ACHN (cell line): ENCODE measurements around the gene CNPY4.

Experiments
- DNase-seq: peaks from one replicate; pipeline ENCODE4 v3.0.0-alpha.2; 2015
- in situ Hi-C: cut with HindIII; loops from 2 replicates; pipeline ENCODE4 v1.10.0; 2017; ENCODE audit warnings: low sequenced_read_pairs, low pct_ligation_motif_present, low pct_unique_long_range_greater_than_20kb

CNPY4 gene

GRCh38 chr7:100119072-100119969, at the start of gene CNPY4, which contains the start of gene TAF6:
Gene CNPY4, plus strand, starts transcription at chr7:100119634. Its CDS starts 111 bp downstream, at chr7:100119745.
Gene TAF6, minus strand, starts transcription at chr7:100119358. Its CDS starts 5,149 bp downstream, at chr7:100114209.
- in situ Hi-C loops = no loop called here
- DNase-seq = peak; percentile 97

GRCh38 chr7:100069991-100070390, 49.4 kb upstream of the CNPY4 start:
- no peak for DNase-seq
- in situ Hi-C loops = no loop called here

- in situ Hi-C loops = no loop called here
- DNase-seq = peak; percentile 43
These were observed 48.3 kb upstream of the CNPY4 start for GRCh38 chr7:100071018-100071723.

GRCh38 chr7:100072462-100072861, 47.0 kb upstream of the CNPY4 start:
- DNase-seq = no peak
- in situ Hi-C loops = no loop called here

GRCh38 chr7:100074841-100075240, 44.6 kb upstream of the CNPY4 start:
- no peak for DNase-seq
- in situ Hi-C loops = no loop called here

GRCh38 chr7:100075418-100075817, 44.0 kb upstream of the CNPY4 start:
- no peak for DNase-seq
- in situ Hi-C loops = no loop called here

- in situ Hi-C loops = no loop called here
- DNase-seq = no peak
These were observed 42.2 kb upstream of the CNPY4 start for GRCh38 chr7:100077205-100077604.

GRCh38 chr7:100079024-100079560, 40.3 kb upstream of the CNPY4 start:
- no peak for DNase-seq
- in situ Hi-C loops = no loop called here

- in situ Hi-C loops = no loop called here
- peak; percentile 36 for DNase-seq
These were observed 38.4 kb upstream of the CNPY4 start for GRCh38 chr7:100080907-100081534.

GRCh38 chr7:100081535-100082102, 37.8 kb upstream of the CNPY4 start, which contains the start of gene ZNF3:
Gene ZNF3, minus strand, starts transcription at chr7:100081723. Its CDS starts 4,366 bp downstream, at chr7:100077357.
- DNase-seq = peak; percentile 100
- in situ Hi-C loops = no loop called here

GRCh38 chr7:100082978-100083377, 36.5 kb upstream of the CNPY4 start:
- in situ Hi-C loops = no loop called here
- DNase-seq = no peak

- in situ Hi-C loops = no loop called here
- DNase-seq = no peak
These were observed 33.9 kb upstream of the CNPY4 start for GRCh38 chr7:100085515-100085914.

- in situ Hi-C loops = no loop called here
- peak; percentile 81 for DNase-seq
These were observed 32.2 kb upstream of the CNPY4 start for GRCh38 chr7:100087055-100087750.

GRCh38 chr7:100088095-100088620, 31.3 kb upstream of the CNPY4 start:
- peak; percentile 32 for DNase-seq
- in situ Hi-C loops = no loop called here

GRCh38 chr7:100088621-100089457, 30.6 kb upstream of the CNPY4 start, which contains the start of gene COPS6:
Gene COPS6, plus strand, starts transcription at chr7:100088969. Its CDS starts 22 bp downstream, at chr7:100088991.
- peak; percentile 85 for DNase-seq
- in situ Hi-C loops = no loop called here

- DNase-seq = peak; percentile 44
- in situ Hi-C loops = no loop called here
These were observed 29.8 kb upstream of the CNPY4 start for GRCh38 chr7:100089458-100090196.
